ENCODE measurements around the gene GRIA3.
A peak's percentile ranks its signal among the peaks of the same experiment; 100 is the strongest.

Gene GRIA3

DNA sequence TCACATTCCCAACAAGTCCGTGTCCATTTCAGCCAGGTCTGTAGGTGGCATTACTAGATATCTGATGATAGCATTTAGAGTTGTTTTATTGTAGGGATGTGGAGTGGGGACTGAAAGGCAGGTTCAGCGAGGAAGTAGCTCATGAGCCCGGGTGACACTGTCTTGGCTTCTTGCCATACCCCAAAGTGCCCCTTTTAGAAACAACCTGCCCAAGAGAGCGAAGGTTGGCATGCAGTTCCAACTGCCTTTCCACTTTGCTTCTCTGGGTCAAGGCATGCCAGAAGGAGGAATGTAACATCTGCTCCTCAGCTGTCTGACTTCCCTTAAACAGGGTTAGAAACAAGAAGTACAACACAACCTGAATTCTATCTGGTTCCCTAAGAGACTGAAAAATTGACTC lies 9.0 kb downstream of the GRIA3 start:
- DNase-seq: no peak

DNA sequence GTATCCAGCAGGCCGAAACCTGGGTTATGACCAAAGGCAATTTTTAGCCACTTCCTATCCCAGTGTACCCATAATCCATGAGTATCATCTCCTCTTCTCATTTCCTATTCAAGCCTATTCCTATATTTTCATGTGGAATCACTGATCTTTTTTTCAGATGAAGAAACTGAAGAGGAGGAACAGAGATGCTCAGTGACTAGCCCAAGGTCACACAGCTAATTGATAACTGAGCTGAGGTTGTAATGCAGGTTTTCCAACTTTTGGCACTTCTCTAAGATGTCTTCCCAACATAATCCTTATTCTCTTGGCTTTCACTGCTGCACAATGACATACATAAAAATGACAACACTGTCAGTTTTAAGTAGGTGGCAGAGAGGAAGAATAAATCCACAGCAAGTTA lies 15.3 kb downstream of the GRIA3 start:
- DNase-seq: no peak

DNA sequence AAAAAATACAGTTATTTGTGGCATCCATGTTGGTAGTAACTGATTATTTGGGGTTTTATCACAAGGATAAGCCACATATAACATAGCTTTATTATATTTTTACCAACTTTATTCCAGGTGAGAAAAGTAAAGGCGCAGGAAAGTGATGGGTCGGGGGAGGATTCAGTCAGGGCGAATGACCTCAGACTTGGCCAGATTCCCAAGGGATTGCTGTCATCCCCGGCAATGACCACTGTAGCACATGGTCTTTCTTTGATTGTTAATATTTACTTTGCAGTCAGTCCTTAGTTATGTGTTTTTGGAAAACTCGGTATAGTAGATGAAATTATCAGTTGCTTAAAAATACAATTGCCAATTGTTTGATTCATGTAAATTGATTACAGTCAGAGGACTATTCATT lies 17.6 kb downstream of the GRIA3 start:
- peak in 1 of 56 donors; percentile 1 for DNase-seq

DNA sequence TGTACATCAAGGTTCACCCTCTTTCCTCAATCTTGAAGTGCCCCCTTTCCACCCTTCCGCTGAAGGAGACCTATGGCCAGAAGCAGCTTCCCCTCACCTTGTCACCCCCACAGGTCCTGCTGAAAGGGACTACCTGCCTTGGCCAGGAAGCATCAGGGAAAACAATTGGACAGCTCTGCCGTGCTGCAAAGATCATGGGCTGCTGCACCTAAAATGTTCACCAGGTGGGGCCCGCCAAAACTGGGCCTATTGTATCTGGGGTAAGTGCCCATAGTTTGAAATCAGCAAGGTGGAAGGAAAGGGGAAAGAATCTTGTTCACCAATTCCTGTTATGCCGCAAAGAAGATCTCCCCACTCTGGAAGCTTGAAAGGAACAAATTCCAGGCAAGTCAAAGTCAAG lies 18.4 kb downstream of the GRIA3 start:
- no peak for DNase-seq

DNA sequence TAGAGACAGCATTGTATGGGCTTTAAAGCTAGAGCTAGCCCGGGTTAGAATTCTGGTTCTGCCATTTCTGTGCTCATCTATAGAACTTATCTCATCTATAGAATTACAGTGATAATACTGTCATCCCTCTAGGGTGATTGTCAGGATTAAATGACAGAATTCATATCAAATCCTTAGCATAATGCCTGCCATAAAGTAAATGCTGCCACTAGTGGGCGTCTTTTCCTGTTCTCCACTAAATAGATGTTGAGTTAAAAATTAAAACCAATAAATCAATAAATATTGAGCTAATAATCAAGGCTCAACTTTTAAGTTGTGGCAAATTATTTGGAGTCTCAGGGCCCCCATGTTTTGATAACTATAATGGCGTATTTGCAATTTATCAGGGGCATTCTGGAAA lies 19.7 kb downstream of the GRIA3 start:
- no peak for DNase-seq

DNA sequence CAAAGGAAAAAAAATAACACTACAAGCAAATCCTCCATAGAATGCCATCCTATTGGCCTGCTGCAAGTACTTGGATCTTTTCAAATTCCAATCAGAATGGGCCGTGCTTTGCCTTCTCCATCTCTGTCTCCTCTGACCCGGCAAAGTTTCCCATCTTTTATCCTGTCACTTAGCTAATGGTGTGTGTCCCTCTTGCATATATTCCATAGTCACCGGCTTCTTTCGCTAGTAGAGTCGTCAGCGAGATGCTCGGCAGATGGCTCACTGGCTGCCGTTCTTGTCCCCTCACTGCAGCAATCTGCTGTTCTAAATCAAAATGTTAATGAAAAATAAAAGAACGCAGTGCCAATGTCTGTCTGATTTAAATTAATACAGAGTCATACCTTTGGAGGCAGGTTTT lies 22.1 kb downstream of the GRIA3 start:
- DNase-seq: peak in 3 of 56 donors; percentile 3 to 7 (median 6)

DNA sequence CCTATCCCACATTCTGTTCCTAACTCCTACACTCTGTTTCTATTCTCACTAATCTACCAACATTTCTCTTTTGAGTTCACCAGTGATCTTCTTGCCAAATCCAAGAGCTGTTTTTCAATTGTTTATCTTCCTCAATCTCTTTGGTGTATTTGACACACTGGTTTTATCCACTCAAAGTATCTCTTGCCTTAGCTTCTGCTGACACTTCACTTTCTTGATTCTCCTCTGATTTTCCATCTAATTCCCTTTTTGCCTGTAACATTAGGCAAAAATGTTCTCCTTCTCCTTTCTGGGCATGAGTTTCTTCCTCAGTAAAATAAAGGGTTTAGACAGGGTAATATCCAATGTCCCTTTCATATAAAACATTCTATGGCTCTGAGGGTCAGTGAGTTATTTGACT lies 26.2 kb downstream of the GRIA3 start:
- no peak for DNase-seq

DNA sequence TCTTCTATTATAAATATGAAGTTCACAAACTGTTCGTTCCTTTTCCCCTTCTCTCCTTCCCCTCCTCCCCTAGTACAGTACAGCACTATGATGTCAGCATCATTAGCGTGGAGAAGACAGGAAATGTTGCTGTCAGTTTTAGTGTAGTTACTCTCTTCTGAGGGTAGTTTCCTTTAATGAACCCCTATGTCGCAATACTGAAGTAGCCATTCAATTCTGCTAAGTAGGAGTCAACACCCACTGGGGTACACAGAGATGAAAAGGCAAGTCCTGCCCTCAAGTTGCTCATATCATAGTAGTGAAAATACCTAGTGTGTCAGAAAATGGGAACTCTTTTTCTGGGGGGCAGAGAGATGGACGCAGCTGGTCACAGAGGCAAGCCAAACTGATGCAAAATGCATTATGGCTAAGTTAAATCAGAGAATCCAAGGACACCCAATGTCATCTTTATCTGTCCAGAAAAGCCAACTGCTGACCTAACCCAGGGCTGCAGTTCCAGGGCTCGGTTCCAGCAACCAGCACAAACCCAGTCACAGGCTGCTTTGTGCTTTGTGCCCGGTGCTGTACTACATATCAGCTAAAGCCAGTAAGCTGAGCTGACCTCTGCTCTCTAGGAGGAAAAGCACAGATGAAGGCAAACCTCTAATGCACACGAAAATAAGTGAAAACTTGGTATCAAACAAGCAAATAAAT lies 31.5 kb downstream of the GRIA3 start:
- peak in 34 of 56 donors; percentile 0 to 64 (median 12) for DNase-seq

DNA sequence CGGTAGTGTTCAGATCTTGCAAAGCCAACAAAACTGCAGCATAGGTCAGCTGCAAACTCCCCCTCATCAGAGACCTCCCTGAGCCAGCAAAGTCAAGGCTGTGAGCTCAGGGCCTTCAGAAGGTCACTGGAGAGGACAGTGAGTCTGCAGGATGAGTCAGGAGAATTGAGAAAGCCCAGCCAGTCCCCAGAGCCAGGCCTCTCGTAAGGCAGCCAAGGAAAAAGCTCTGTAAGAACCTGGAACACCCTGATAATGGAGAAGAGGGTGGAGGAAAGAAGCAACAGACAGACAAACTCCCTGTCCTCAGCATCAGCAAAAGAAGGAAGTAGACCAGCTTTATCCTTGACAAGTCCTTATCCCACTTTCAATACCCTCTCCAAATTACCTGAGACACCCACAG lies 33.0 kb downstream of the GRIA3 start:
- DNase-seq: no peak

DNA sequence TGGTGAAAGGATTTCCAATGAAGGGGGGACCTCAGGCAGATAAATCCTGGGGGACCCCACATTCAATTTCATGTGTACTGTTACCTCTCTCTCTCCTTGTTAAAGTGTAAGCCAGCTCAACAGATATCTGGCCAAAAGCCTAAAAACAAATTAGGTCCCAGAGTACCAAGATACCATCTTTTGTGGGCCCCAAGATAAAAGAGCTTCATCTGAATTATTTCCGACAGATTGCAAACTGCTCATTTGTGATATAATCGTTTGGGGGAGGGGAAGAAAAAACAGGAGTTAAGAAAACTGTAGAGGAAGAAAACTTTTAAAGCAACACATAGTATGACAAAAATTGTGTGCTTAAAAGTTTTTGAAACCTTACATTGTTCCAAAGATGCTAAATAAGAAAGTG lies 33.6 kb downstream of the GRIA3 start:
- no peak for DNase-seq

DNA sequence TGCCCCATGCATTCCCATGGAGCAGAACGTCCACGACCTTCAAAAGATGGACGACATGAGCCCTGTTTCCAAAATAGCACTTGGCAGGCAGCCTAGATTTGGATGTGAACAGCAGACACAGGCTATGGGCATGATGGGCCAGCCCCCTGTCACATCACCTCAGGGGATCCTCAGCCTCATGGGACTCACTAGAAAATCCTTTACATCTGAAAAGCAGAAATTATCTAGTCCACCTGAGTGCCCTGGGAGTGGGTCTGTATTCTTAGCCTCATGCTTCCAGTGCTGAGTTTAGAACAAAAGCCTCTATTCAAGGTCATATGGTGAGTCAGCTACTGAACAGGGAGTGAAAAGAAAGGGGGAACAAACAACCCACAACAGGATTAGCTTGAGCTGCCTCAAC lies 35.8 kb downstream of the GRIA3 start:
- peak in 6 of 56 donors; percentile 0 to 12 (median 5) for DNase-seq

DNA sequence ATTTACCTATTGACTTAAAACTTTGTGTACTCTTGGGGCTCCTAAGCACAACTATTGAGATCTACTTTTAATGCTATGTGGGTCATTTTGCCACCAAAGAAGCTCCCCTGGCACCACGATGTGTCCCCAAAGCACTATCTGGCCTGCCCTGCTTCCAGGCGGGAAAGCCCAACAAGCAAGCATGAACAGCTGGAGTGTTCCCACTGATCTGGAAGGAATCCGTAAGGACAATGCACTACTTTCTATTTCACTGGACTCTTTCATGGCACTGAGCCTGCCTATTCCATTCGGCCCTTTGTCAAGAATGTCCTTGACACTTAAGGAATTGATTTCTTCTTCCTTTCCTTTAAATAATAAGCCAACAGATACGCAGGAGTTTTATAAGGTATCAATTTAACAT lies 38.8 kb downstream of the GRIA3 start:
- peak in 1 of 56 donors; percentile 2 for DNase-seq

DNA sequence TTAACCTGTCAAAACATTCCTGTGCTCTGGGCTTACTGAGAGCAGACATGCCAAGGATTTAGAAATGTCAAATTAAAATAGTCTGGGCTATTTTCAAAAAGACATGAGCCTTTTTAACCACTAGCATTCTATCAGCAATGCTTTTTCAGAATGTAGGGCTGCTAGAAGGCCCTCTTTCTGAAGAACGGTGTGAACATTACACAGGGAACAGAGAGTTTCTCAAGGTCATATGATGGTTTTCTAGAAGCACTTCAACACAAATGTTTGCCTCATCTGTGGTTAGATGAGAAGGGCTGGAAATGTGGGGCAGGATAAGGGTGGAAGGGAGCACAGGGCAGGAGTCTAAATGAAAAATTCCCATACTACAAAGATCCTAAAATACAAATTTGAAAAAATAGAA lies 39.3 kb downstream of the GRIA3 start:
- DNase-seq: no peak

DNA sequence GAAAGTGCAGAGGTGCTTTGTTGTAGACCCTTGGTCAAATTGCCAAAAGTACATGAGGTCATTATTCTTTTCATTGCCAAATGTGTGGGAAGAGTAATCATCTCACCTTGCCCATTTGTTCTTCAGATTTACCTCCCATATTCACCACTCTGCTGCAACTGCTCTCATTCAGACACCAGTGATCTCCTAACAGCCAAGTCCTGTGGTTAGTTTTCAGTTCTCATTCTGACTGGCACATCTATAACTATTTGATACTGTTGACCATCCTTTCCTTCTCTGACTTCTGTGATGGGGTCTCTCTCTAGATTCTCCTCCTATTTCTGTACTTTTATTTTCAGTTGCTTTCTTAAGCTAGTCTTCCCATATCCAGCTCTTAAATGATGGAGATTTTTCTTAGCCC lies 39.8 kb downstream of the GRIA3 start:
- DNase-seq: no peak

DNA sequence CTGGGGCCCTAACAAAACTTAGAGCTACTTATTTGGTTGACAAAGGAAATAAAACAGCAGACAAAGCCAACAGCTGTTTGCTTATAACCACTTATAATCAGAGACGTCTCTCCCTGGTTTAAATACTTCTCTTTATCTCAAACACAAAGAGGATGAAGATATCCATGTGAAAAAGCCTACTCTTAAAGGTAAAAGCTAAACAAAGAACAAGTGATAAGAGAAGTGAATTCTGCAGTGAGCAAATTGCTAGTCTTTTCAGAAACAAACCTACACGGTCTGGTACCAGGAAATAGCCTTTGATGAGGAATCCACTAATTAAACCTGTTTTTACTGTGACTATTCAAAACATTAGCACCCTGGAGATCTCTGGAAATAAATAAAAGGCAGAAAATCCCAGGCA lies 46.7 kb downstream of the GRIA3 start:
- DNase-seq: no peak

DNA sequence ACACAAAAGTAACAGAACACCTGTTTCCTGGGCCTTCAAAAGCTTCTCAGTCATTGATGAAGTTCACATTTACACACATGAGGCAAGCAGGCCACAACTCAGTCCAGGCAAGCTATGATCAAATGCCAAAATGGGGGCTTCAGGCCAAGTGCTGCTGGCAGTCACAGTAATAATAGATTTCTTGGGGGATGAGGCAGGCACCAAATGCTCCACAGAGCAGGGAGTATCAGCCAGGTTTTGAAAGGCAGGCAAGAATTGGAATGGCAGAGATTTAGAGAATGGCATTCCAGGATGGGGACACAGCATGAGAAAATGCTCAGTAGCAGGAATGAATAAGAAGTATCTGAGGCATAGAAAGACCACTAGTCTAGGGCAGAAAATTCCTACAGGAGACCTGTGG lies 52.8 kb downstream of the GRIA3 start:
- DNase-seq: no peak

DNA sequence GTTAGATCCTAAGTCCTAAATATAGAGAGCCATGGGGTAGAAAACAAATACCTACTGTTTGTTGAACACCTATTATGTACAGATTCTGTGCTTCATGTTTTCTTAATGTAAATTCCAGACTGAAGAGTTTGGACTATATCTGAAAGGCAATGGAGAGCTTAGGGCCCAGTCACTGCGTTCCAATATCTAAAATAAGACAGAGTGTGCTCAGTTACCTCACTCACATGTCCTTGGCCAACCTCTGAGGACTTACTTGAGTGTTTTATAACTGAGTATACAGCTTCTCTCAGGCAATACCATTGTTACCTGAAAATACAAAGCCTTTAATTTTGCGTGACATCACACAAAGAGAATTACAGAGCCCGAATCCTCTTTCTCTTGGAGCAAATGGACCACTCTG lies 53.2 kb downstream of the GRIA3 start:
- no peak for DNase-seq

DNA sequence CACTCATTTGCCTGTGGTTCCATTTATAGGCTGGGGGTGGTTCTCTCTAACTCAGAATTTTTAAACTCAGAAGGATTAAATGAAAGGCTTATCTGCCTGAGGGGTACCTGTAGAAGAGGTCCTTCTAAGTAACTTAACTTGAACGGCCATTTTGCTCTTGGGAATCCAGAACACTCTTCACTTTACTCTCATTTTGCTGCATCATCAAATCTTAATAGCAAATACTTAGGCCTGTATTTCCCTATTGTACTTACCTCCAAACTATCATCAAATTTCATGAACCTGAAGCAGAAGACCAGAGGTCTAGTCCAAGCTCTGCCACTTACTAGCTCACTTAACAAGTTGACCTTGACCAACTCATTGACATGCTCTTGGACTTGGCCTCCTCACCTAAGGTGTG lies 70.4 kb downstream of the GRIA3 start:
- no peak for DNase-seq

DNA sequence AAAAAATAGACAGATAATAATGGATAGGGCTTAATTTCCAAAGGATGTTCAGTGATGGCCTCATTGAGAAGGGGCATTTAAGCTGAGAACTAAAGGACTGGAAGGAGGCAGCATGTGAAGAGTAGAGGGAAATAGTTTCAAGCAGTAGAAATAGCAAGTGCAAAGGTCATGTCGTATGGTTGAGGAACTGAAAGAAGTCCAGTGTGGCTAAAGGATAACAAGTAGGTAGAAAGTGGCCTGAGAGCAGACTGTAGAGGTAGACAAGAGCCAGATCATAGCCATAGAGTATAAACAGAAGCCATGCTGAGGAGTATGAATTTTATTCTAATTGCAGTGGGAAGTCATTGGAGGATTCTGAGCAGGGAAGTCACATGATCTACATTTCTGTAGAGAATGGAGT lies 72.3 kb downstream of the GRIA3 start:
- no peak for DNase-seq

DNA sequence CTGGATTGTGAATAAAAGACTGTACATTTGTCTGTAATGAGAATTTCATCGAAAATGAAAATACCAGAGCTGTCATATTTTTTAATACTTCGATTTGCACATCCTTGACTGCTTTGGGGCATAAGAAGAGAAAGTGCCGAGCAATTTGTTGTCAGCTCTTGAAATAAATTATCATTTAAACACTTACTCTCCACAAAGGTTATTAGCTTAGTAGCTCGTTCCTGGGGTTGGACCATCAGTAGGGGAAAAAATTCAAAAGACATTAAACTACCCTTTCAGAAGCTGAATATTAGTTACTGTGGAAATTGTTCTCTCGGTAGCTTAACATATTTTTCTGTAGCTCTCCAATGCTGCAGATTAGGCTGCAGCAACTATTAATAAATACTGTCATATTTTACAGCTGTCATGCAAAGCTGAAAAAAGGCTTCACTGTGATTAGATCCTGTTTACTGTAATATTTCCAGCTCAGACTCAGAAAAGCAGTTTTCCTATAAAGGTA lies 76.9 kb downstream of the GRIA3 start:
- DNase-seq: no peak

DNA sequence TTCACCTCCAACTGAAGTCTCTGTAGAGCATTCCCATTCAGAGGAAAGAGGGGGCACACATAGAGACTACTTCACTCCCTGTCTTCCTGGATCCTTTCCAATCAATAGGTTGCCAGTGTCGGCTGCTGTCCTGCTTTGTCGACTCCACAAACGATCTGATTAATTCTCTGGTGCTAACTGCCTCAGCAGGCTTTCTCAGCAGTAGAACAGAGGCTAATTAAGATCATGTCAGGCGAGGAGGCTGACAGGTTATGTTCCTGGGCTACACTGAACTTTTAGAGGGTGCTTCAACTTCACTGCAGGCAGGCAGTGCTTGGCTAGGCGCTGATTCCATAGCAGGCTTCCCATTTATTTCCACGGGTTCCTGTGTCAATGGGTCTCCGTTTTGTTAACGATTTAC lies 79.2 kb downstream of the GRIA3 start:
- no peak for DNase-seq

DNA sequence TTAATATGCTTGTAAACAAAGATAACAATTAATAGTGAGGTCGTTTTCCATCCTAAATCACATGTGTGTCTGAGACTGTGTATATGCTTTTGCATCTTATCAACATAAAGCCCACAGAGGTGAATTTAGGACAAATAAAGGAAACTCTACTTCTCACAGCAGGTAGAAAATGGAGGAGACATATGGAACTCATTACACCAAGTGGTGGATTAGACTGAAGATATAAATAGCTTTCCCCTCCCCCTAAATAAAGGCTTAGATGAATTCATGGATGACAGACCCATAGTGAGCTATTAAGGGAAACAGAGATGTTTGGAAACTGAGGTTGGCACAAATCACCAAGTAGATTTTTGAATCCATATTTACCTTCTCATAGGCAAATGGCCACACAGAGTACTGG lies 79.7 kb downstream of the GRIA3 start:
- no peak for DNase-seq

DNA sequence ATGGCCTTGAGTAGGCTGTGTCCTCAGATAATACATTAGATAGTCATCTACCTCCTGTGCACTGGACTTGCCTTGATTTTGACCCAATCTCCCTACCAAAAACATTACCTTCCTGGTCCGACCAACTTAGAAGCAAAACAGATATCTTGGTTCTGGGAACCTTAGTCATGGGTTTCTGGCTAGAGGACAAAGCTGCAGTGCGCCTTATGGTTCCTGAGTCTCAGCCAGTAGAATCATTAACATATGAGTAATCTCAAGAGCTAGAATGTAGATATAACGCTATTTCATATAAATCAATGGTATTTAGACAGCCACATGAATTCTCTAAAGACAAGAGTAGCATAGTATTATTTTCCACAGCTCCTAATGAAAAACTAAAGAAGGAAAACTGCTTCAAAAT lies 83.1 kb downstream of the GRIA3 start:
- DNase-seq: no peak

DNA sequence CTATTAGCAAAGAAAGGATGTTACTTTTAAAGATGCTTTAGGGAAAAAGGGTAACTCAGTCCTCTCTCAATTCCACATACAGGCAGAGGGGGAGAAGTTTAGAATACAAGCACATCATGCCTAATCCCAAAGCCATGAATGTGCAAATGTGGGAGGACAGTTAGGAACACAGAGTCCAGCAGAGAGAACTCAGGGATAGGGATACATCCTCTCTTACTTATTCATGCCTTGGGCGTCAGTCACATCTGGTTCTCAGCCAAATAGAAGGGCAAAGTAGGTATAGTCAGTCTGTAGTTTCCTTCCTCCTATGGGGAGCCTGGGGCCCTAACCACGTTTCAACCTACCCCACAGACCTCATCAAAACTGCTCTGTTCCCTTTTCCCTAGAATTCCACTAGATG lies 87.8 kb downstream of the GRIA3 start:
- DNase-seq: no peak
